Upper lobe of right lung (tissue), 1 donor: ENCODE measurements around the gene CNTN1. TPM values are rescaled to one million over a fixed set of nuclear protein-coding genes. Genes with fewer than 3 reads are reported as not detected.

ENCODE experiments used
- ATAC-seq: fragments of 200-7000 bp; cut with Tn5 transposase; one replicate; pipeline ENCODE4 v1.9.1; 2020; ENCODE audit warnings: mild to moderate bottlenecking, moderate library complexity
- DNase-seq: peaks from one replicate; pipeline ENCODE4 v3.0.0-alpha.2; 2020
- H3K27ac ChIP-seq: fragments of 200-600 bp; one replicate; pipeline ENCODE4 v1.8.0; 2022
- H3K27me3 ChIP-seq: fragments of 200-600 bp; one replicate; pipeline ENCODE4 v1.8.0; 2022; ENCODE audit warnings: mild to moderate bottlenecking
- H3K36me3 ChIP-seq: fragments of 200-600 bp; one replicate; pipeline ENCODE4 v1.8.0; 2022
- H3K4me1 ChIP-seq: fragments of 200-600 bp; one replicate; pipeline ENCODE4 v1.8.0; 2022
- H3K4me3 ChIP-seq: fragments of 200-600 bp; one replicate; pipeline ENCODE4 v1.8.0; 2022; ENCODE audit warnings: mild to moderate bottlenecking
- H3K9me3 ChIP-seq: fragments of 200-600 bp; one replicate; pipeline ENCODE4 v1.8.0; 2022
- CTCF ChIP-seq: fragments of 200-600 bp; IDR thresholded peaks from one replicate; pipeline ENCODE4 v1.8.0; 2022; ENCODE audit warnings: antibody characterized with exemption
- intact Hi-C: fragments of 100-400 bp; cut with DNase I; formaldehyde crosslinking; loops from one replicate; pipeline ENCODE4 v1.11.0; 2022
- total RNA-seq: library from RNA; stranded (reverse); fragmentation: NEBNext Ultra II Directional; extraction: Animal tissue kit (Norgen Biotek cat#: 25700); gene quantifications from one replicate; pipeline ENCODE4 v1.2.1, GENCODE V29; 2021
- donor health status: DM: no; HTN: yes; CAD: no; lungs with severe emphysema.

CNTN1 gene
- total RNA-seq, 1 donor from 2014 or later = 15.1 TPM

GRCh38 chr12:40662366-40662765, 29.9 kb upstream of the CNTN1 start:
- Histone ChIP-seq H3K4me3 (no peak overlapping the region), H3K27ac (no peak overlapping the region), H3K4me1 (no peaks in the 10 kb centered on the region), H3K27me3 (no peaks in the 10 kb centered on the region), H3K9me3 (no peaks in the 10 kb centered on the region), H3K36me3 (no peaks in the 10 kb centered on the region)
- intact Hi-C loops = no loop called here
- ATAC-seq (no peak), DNase-seq (no peak)
- TF ChIP-seq CTCF = no peak

GRCh38 chr12:40663781-40664180, 28.5 kb upstream of the CNTN1 start:
- ATAC-seq = no peak
- no peak for DNase-seq
- H3K4me1 ChIP-seq = peaks cover 6% of the 10 kb centered on the region
- TF ChIP-seq CTCF = no peak
- H3K36me3 ChIP-seq = no peaks in the 10 kb centered on the region
- no peaks in the 10 kb centered on the region for H3K9me3 ChIP-seq
- H3K4me3 ChIP-seq = no peak overlapping the region
- H3K27ac ChIP-seq = no peak overlapping the region
- intact Hi-C loops = no loop called here
- H3K27me3 ChIP-seq = no peaks in the 10 kb centered on the region

GRCh38 chr12:40668099-40668529, 24.1 kb upstream of the CNTN1 start:
- intact Hi-C loops = no loop called here
- ATAC-seq (peak; percentile 71), DNase-seq (no peak)
- peaks cover 8% of the 10 kb centered on the region for H3K4me1 ChIP-seq
- no peak overlapping the region for H3K4me3 ChIP-seq
- no peak overlapping the region for H3K27ac ChIP-seq
- H3K27me3 ChIP-seq = no peaks in the 10 kb centered on the region
- no peak for TF ChIP-seq CTCF
- no peaks in the 10 kb centered on the region for H3K36me3 ChIP-seq
- no peaks in the 10 kb centered on the region for H3K9me3 ChIP-seq

- ATAC-seq (no peak), DNase-seq (no peak)
- H3K4me3 ChIP-seq = no peak overlapping the region
- no peak for TF ChIP-seq CTCF
- H3K36me3 ChIP-seq = no peaks in the 10 kb centered on the region
- H3K27ac ChIP-seq = no peak overlapping the region
- no peaks in the 10 kb centered on the region for H3K27me3 ChIP-seq
- H3K9me3 ChIP-seq = no peaks in the 10 kb centered on the region
- intact Hi-C loops = no loop called here
- H3K4me1 ChIP-seq = peaks cover 8% of the 10 kb centered on the region
Observed at GRCh38 chr12:40672741-40673271, 19.4 kb upstream of the CNTN1 start.

GRCh38 chr12:40681148-40681547, 11.1 kb upstream of the CNTN1 start:
- TF ChIP-seq CTCF = no peak
- Histone ChIP-seq H3K4me1 (no peaks in the 10 kb centered on the region), H3K27ac (no peak overlapping the region), H3K27me3 (no peaks in the 10 kb centered on the region), H3K9me3 (no peaks in the 10 kb centered on the region), H3K36me3 (no peaks in the 10 kb centered on the region), H3K4me3 (no peak overlapping the region)
- ATAC-seq (no peak), DNase-seq (no peak)
- intact Hi-C loops = no loop called here

- Histone ChIP-seq H3K27me3 (no peaks in the 10 kb centered on the region), H3K27ac (no peak overlapping the region), H3K9me3 (no peaks in the 10 kb centered on the region), H3K4me1 (no peaks in the 10 kb centered on the region), H3K4me3 (no peak overlapping the region), H3K36me3 (no peaks in the 10 kb centered on the region)
- intact Hi-C loops = no loop called here
- no peak for TF ChIP-seq CTCF
- no peak for DNase-seq
- no peak for ATAC-seq
Observed at GRCh38 chr12:40684986-40685385, 7.3 kb upstream of the CNTN1 start.
